ENCODE results near the gene PPP1R3D. TPM values are rescaled to one million over a fixed set of nuclear protein-coding genes. Genes with fewer than 3 reads are reported as not detected.
"Not testable (repeated sequence)": the region's sequence is repeated elsewhere in the genome, so short reads cannot be mapped to it uniquely, and the experiment has no call there.

PPP1R3D gene
- polyA plus RNA-seq, 1 donor: 8.2 TPM

DNA sequence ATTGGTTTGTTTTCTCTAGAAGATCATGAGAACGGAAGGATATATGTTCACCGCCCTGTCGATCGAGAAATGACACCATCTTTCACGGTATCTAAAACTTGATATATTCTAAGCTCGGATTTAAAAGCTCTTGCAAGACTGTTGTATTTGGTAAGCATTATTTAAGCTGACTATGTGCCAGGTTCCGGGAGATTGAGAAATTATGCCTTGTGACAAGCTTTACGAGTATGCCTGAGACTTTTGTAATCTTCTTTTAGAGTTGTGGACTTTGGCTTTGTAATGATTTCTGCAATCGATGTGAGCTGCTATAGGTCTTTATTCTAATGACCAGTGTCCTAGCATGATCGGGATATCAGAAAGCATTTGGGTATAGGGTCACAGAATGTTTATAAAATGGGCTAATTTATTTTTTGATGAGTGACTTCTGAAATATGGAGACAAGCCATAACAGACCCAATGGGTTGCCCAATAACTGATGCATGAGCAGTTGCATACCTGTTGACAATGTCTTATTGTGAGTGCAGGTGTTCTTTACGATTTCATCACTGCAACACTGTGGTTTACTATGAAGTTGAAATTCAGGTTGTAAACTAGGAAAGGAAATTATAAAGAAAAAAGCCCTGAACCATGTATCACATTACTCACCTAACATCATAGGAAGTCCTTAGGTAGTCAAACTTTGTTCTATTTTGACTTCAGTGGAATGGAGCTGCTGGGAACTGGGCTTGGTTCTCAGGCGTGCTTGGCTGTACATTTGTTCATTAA lies 32.1 kb upstream of the PPP1R3D start:
- no peak overlapping the region for H3K4me3 ChIP-seq (ENCODE audit: low read length)

DNA sequence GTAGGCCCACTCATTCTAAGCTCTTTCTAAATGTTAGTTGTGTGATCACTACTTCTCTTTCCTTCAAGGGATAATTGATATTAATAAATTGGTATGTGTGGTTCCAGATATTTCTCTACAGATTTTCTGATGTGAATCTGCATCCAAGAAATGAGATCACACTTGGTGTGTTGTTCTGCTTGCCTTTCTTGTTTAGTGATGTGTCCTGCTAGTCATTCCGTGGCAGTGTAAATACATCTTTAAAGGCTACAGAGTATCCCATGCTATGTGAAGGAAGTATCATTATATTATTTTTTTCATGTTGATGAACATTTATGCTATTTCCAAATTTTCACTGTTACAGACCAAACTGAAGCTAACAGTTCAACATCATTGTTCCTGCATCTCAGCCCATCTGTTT lies 31.3 kb upstream of the PPP1R3D start:
- H3K27ac ChIP-seq (ENCODE audit: low read length): no peak overlapping the region
- DNase-seq: no peak
- no peaks in the 10 kb centered on the region for H3K36me3 ChIP-seq (ENCODE audit: control insufficient read depth, insufficient read depth, low read length)
- WGBS (ENCODE audit: insufficient coverage, low lambda C conversion rate): no CpG with 5 or more reads among the region's 1 CpG
- no peak overlapping the region for H3K4me3 ChIP-seq (ENCODE audit: low read length)
- no peaks in the 10 kb centered on the region for H3K4me1 ChIP-seq (ENCODE audit: control insufficient read depth, insufficient read depth, low read length)
- no peaks in the 10 kb centered on the region for H3K9me3 ChIP-seq (ENCODE audit: control insufficient read depth, low read depth, low read length)
- H3K27me3 ChIP-seq (ENCODE audit: control insufficient read depth, insufficient read depth, low read length): no peaks in the 10 kb centered on the region

More for the DNA sequence above, 32.1 kb upstream of the PPP1R3D start:
- DNase-seq: peak; percentile 46 to 69
- WGBS (ENCODE audit: insufficient coverage, low lambda C conversion rate): 91% methylated on average over 6 of the region's 12 CpGs
- Histone ChIP-seq H3K27me3 (ENCODE audit: control insufficient read depth, insufficient read depth, low read length) (no peaks in the 10 kb centered on the region), H3K4me1 (ENCODE audit: control insufficient read depth, insufficient read depth, low read length) (no peaks in the 10 kb centered on the region), H3K36me3 (ENCODE audit: control insufficient read depth, insufficient read depth, low read length) (no peaks in the 10 kb centered on the region), H3K9me3 (ENCODE audit: control insufficient read depth, low read depth, low read length) (no peaks in the 10 kb centered on the region), H3K27ac (ENCODE audit: low read length) (no peak overlapping the region)

DNA sequence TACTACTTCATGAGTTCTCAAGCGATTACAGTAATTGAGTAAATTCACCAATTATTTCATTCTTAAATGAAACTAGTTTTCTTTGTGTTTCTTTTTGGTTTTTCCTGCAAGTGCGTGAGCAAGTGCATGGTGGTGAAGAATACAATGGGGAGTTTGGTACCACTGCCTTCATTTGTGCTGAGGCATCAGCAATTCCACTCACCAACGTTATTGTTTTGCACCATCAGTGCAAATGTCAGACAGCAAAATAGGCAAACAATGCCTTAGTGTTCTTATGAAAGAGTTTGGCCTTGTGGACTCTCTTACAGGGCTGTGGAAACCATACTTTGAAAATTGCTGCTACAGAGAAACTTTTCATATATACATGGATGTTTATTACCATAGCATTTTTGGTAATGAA lies 26.3 kb upstream of the PPP1R3D start:
- H3K27ac ChIP-seq (ENCODE audit: low read length): no peak overlapping the region
- no peak for DNase-seq
- H3K36me3 ChIP-seq (ENCODE audit: control insufficient read depth, insufficient read depth, low read length): no peaks in the 10 kb centered on the region
- H3K4me1 ChIP-seq (ENCODE audit: control insufficient read depth, insufficient read depth, low read length): no peaks in the 10 kb centered on the region
- H3K27me3 ChIP-seq (ENCODE audit: control insufficient read depth, insufficient read depth, low read length): no peaks in the 10 kb centered on the region
- 94% methylated on average over 2 of the region's 3 CpGs for WGBS (ENCODE audit: insufficient coverage, low lambda C conversion rate)
- no peaks in the 10 kb centered on the region for H3K9me3 ChIP-seq (ENCODE audit: control insufficient read depth, low read depth, low read length)
- no peak overlapping the region for H3K4me3 ChIP-seq (ENCODE audit: low read length)

DNA sequence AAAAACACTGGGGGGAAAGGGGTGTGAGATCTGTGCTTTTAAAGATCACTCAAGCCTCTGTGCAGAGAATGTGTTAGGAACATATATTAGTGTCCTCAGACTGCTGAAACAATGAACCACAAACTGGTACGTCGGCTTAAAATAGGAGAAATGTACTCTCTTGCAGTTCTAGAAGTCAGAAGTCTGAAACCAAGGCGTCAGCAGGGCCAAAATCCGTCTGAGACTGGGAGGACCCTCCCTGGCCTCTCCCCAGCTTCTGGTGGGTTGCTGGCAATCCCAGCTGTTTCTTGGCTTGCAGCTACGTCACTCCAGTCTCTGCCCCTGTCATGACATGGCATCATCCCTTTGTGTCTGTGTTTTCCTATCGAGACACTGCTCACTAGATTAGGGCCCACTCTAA lies 22.1 kb upstream of the PPP1R3D start:
- Histone ChIP-seq H3K9me3 (ENCODE audit: control insufficient read depth, low read depth, low read length) (no peaks in the 10 kb centered on the region), H3K4me3 (ENCODE audit: low read length) (no peak overlapping the region), H3K27ac (ENCODE audit: low read length) (no peak overlapping the region), H3K36me3 (ENCODE audit: control insufficient read depth, insufficient read depth, low read length) (no peaks in the 10 kb centered on the region), H3K27me3 (ENCODE audit: control insufficient read depth, insufficient read depth, low read length) (no peaks in the 10 kb centered on the region), H3K4me1 (ENCODE audit: control insufficient read depth, insufficient read depth, low read length) (no peaks in the 10 kb centered on the region)
- no peak for DNase-seq
- no CpG with 5 or more reads among the region's 6 CpGs for WGBS (ENCODE audit: insufficient coverage, low lambda C conversion rate)

DNA sequence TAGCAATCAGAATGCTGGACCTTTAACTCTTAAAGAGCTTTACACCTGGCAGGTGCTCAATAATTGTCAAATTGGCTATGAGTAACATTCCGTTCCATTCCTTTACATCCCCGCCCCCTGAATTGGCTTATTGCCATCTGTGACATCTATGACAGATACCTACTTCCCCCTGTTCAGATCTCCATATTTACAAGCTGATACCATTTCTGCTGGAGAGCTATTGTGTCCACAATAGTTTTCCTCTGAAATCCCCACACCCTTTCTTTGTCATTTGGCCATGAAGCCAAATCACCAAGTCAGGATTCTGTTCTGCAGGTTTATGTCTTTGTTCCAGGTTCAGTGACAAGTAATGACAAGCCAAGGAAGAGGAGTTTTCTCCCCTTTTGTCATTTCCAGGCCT lies 21.3 kb upstream of the PPP1R3D start:
- Histone ChIP-seq H3K27ac (ENCODE audit: low read length) (no peak overlapping the region), H3K4me3 (ENCODE audit: low read length) (no peak overlapping the region), H3K4me1 (ENCODE audit: control insufficient read depth, insufficient read depth, low read length) (no peaks in the 10 kb centered on the region), H3K27me3 (ENCODE audit: control insufficient read depth, insufficient read depth, low read length) (no peaks in the 10 kb centered on the region), H3K9me3 (ENCODE audit: control insufficient read depth, low read depth, low read length) (no peaks in the 10 kb centered on the region), H3K36me3 (ENCODE audit: control insufficient read depth, insufficient read depth, low read length) (no peaks in the 10 kb centered on the region)
- DNase-seq: no peak
- 38% methylated on average over 2 of the region's 2 CpGs for WGBS (ENCODE audit: insufficient coverage, low lambda C conversion rate)

DNA sequence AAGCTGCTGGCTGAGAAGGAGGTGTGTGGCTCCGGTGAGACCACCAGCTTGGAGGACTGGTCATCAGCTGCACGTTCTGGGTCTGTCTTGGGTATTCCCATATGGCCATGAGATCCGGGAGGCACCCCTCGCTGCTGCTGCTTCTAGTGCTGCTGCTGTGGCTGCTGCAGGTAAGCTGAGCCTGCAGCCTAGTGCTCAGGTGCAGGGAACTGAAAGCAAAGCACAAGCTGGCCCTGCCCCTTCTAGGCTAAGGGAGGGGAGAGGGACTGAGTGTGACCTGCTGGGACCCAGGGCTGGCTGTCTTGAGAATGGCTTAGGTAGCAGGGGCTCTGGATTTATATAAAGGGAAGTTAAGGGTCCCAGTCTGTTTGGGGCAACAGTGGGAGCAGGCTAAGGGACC lies 18.5 kb upstream of the PPP1R3D start:
- H3K36me3 ChIP-seq (ENCODE audit: control insufficient read depth, insufficient read depth, low read length): no peaks in the 10 kb centered on the region
- no peaks in the 10 kb centered on the region for H3K27me3 ChIP-seq (ENCODE audit: control insufficient read depth, insufficient read depth, low read length)
- no peaks in the 10 kb centered on the region for H3K9me3 ChIP-seq (ENCODE audit: control insufficient read depth, low read depth, low read length)
- H3K27ac ChIP-seq (ENCODE audit: low read length): no peak overlapping the region
- H3K4me1 ChIP-seq (ENCODE audit: control insufficient read depth, insufficient read depth, low read length): no peaks in the 10 kb centered on the region
- H3K4me3 ChIP-seq (ENCODE audit: low read length): no peak overlapping the region
- no CpG with 5 or more reads among the region's 4 CpGs for WGBS (ENCODE audit: insufficient coverage, low lambda C conversion rate)
- DNase-seq: no peak

DNA sequence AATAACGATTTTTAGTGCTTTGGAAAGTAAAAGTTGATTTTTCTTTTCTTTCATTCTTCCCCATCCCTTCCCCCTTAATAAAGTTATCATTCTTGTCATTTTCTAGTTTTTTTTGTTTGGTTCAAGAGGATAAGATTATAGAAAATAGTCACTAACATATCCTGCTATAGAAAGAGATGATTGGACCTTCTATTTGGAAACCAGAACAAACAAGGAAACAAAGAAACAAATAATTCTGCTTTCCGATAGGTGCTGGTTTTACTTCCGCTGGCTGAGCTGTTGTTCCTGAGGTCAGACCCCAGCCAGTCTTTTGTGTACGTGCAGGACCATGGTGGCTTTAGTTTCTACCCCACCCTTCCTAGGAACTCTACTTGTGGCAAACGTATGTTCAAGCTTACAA lies 18.0 kb upstream of the PPP1R3D start, which contains the start of gene CDH26:
Gene CDH26 (plus strand): TSS at position 301 of the 400 bp plus-strand sequence. CDS start 304 bp downstream, outside the sequence.
- H3K36me3 ChIP-seq (ENCODE audit: control insufficient read depth, insufficient read depth, low read length): no peaks in the 10 kb centered on the region
- H3K4me3 ChIP-seq (ENCODE audit: low read length): no peak within 1 kb of the TSS
- H3K4me1 ChIP-seq (ENCODE audit: control insufficient read depth, insufficient read depth, low read length): no peaks in the 10 kb centered on the region
- no peaks in the 10 kb centered on the region for H3K9me3 ChIP-seq (ENCODE audit: control insufficient read depth, low read depth, low read length)
- H3K27me3 ChIP-seq (ENCODE audit: control insufficient read depth, insufficient read depth, low read length): no peaks in the 10 kb centered on the region
- WGBS (ENCODE audit: insufficient coverage, low lambda C conversion rate): 17% methylated on average over 1 of the region's 5 CpGs
- no peak within 1 kb of the TSS for H3K27ac ChIP-seq (ENCODE audit: low read length)
- no peak for DNase-seq

DNA sequence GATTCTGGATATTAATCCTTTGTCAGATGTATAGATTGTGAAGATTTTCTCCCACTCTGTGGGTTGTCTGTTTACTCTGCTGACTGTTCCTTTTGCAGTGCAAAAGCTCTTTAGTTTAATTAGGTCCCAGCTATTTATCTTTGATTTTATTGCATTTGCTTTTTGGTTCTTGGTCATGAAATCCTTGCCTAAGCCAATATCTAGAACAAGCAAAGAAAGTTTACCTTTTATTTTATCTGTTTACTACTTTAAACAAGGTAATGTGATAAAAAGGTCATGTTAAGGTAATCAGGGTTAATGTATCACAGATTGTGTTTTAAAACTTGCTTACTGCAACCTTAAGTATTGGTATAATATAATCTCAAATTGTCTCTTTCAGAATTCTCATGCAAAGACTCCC lies 17.5 kb upstream of the PPP1R3D start:
- H3K4me1 ChIP-seq (ENCODE audit: control insufficient read depth, insufficient read depth, low read length); H3K27me3 ChIP-seq (ENCODE audit: control insufficient read depth, insufficient read depth, low read length); H3K9me3 ChIP-seq (ENCODE audit: control insufficient read depth, low read depth, low read length); DNase-seq; H3K36me3 ChIP-seq (ENCODE audit: control insufficient read depth, insufficient read depth, low read length); H3K4me3 ChIP-seq (ENCODE audit: low read length); H3K27ac ChIP-seq (ENCODE audit: low read length): not testable (repeated sequence)

DNA sequence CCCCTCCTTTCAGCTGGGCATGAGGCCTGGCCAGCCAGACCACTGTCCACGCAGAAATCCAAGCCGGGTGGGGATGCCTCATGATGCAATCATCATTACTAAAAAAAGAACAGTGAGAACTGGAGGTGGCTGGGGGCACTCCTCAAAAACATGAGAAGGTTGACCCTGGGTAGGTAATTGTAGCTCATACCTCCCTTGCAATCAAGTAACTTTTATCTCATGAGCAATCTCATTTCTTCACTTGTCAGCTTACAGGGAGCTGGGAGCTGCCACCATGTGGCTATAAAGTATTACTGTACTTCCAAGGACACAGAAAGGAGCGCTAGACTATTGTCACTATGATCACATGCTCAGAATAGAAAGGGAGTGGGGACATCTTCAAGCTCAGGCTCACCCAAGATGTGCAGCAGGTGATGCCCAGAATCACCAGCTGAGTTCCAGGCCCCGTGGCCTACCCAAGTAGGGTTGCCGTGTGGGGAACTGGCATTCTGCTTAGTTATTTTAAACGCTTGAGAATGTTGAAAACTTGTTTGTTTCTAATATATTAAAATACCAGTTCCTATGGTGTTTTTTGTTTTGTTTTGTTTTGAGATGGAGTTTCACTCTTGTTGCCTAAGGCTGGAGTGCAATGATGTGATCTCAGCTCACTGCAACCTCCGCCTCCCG lies 15.2 kb upstream of the PPP1R3D start:
- whole genome bisulfite sequencing (ENCODE audit: insufficient coverage, low lambda C conversion rate): no CpG with 5 or more reads among the region's 8 CpGs
- DNase-seq: peak in 1 of 2 donors; percentile 27
- Histone ChIP-seq H3K36me3 (ENCODE audit: control insufficient read depth, insufficient read depth, low read length) (peaks cover 2% of the 10 kb centered on the region), H3K27ac (ENCODE audit: low read length) (no peak overlapping the region), H3K4me3 (ENCODE audit: low read length) (no peak overlapping the region), H3K27me3 (ENCODE audit: control insufficient read depth, insufficient read depth, low read length) (no peaks in the 10 kb centered on the region), H3K9me3 (ENCODE audit: control insufficient read depth, low read depth, low read length) (no peaks in the 10 kb centered on the region), H3K4me1 (ENCODE audit: control insufficient read depth, insufficient read depth, low read length) (no peaks in the 10 kb centered on the region)

DNA sequence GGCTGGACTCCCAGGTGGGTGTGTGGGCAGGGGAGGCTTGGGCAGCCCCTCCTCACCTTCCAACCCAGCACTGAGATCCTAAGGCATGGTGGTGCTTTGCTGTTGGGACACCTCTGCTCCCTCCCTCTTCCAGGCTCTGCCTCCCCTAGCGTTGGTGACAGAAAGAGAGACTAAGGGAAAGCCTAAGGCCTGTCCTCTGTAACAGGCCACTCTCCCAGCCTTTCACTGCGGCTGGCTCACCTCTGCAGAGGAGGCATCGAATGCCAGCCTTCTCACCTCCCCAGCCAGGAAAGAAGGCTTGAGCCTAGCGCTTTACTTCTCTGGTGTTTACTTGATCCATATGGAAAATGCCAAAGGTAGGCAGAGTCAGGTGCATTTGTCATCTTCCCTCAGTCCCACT lies 14.6 kb upstream of the PPP1R3D start:
- Histone ChIP-seq H3K4me3 (ENCODE audit: low read length) (no peak overlapping the region), H3K9me3 (ENCODE audit: control insufficient read depth, low read depth, low read length) (no peaks in the 10 kb centered on the region), H3K27me3 (ENCODE audit: control insufficient read depth, insufficient read depth, low read length) (no peaks in the 10 kb centered on the region), H3K27ac (ENCODE audit: low read length) (no peak overlapping the region), H3K36me3 (ENCODE audit: control insufficient read depth, insufficient read depth, low read length) (peaks cover 5% of the 10 kb centered on the region), H3K4me1 (ENCODE audit: control insufficient read depth, insufficient read depth, low read length) (no peaks in the 10 kb centered on the region)
- no peak for DNase-seq
- WGBS (ENCODE audit: insufficient coverage, low lambda C conversion rate): no CpG with 5 or more reads among the region's 4 CpGs

DNA sequence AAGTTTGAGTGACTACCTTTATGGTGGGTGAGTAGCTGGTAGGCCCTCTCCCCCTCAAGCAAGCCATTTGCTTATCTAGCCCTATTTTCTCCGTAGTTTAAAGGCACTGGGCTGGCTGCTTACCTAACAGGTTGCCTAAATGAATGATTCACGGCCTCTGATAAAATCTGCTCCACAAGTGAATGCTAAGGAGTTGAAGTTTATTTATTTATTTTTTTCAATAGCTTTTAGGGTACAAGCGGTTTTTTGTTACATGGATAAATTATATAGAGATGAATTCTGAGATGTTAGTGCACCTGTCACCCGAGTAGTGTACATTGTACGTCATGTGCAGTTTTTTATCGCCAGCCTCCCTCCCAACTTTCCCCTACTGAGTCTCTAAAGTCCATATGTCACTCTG lies 9.8 kb upstream of the PPP1R3D start:
- Histone ChIP-seq H3K36me3 (ENCODE audit: control insufficient read depth, insufficient read depth, low read length) (peaks cover 9% of the 10 kb centered on the region), H3K4me3 (ENCODE audit: low read length) (no peak overlapping the region), H3K9me3 (ENCODE audit: control insufficient read depth, low read depth, low read length) (no peaks in the 10 kb centered on the region), H3K4me1 (ENCODE audit: control insufficient read depth, insufficient read depth, low read length) (no peaks in the 10 kb centered on the region), H3K27ac (ENCODE audit: low read length) (no peak overlapping the region), H3K27me3 (ENCODE audit: control insufficient read depth, insufficient read depth, low read length) (no peaks in the 10 kb centered on the region)
- no peak for DNase-seq
- 96% methylated on average over 4 of the region's 6 CpGs for WGBS (ENCODE audit: insufficient coverage, low lambda C conversion rate)

Data from large intestine (tissue), 3 donors.